Activated CD8-positive, alpha-beta memory T cell treated with anti-CD3 and anti-CD28 coated beads, Interleukin-2, amount 50 U/mL, for 24 hours (primary cell): Measurements from ENCODE around the gene MPHOSPH10.
"Not testable (repeated sequence)": the region's sequence is repeated elsewhere in the genome, so short reads cannot be mapped to it uniquely, and the experiment has no call there.

Experiments
- DNase-seq: peaks from one replicate; pipeline ENCODE4 v3.0.0-alpha.2; 2020; ENCODE audit errors: extremely low read depth

MPHOSPH10 gene

DNA sequence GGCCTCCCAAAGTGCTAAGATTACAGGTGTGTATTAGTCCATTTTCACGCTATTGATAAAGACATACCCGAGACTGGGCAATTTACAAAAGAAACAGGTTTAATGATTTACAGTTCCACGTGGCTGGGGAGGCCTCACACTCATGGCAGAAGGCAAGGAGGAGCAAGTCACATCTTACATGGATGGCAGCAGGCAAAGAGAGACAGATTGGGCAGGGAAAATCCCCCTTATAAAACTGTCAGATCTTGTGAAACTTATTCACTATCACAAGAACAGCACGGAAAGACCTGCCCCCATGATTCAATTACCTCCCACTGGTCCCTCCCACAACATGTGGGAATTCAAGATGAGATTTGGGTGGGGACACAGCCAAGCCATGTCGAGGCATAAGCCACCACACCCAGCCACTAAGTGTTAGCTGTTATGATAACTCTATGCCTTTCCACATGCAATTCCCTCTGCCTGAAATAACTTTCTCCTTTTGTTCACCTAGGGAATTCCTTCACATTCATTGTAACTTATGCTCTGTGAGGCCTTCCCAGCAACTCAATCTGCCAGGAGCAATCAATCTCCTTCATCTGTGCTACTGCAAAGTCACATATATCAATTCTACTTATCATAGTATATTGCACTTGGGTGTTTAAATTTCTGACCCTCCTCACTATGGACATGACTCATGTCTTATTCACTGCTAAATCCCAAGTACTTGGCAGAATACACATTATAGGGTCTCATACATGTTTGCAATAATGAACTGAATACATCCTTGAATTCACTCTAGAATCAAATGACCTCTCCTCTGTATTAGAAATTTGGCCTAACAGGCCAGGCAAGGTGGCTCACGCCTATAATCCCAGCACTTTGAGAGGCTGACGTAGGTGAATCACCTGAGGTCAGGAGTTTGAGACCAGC, 7.8 kb upstream of the MPHOSPH10 start:
- no peak for DNase-seq

DNA sequence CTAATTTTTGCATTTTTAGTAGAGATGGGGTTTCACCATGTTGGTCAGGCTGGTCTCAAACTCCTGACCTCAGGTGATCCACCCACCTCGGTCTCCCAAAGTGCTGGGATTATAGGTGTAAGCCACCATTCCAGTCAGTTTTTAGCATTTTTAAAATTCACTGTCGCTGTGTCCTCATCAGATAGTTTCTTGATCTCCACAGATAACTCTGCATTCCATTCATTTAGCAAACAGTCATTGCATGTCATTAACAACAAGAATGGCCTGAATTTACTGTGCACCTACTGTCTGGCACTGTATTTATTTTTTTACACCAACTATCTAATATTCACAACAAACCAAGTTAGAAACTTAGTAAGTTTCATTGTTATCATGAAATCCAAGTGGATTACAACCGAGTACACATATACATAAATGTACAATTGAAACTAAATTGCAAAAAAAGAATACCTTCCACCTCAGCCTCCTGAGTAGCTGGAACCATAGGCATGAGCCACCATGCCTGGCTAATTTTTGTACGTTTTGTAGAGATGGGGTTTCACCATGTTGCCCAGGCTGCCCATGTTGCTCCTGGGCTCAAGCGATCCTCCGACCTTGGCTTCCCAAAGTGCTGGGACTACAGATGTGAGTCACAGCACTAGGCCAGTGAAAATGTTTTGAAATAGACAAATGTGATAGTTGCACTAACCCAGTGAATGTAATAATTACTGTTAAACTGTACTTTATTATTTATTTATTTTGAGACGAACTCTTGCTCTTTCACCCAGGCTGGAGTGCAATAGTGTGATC, 4.7 kb upstream of the MPHOSPH10 start:
- DNase-seq, result no peak

DNA sequence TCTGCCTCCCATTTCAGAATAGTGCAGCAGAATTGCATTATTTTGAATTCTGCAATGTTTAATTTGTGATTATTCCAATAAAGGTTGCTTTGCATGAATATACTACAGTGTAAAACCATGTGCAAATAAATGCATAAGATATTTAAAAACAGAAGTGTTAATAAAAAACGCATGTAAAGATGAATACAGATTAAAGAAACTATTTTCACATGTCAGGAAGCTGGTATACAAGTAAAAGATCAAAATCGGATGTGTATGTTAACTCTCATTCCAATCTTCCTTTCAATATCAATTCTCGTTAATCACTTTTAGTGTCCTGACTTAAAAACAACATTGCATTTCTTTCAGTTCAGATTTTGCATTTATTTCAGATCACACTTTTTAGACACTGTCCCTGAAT, 3.5 kb upstream of the MPHOSPH10 start:
- DNase-seq, result no peak

- no peak for DNase-seq
These were observed 1.1 kb upstream of the MPHOSPH10 start for GRCh38 chr2:71129114-71129901.

DNA sequence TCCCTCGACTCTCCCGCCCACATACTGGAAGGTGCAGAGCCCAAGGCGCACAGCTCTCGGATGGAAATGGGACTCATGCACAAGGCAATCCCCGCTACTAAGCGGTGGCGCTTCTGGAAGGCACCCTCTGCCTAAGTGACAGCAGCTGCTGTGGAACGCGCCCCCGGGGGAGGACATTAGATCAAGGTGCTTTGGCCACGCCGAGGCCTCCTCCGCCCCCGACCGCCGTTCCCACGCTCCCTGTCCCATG, 607 bp upstream of the MPHOSPH10 start:
- DNase-seq, result no peak

DNA sequence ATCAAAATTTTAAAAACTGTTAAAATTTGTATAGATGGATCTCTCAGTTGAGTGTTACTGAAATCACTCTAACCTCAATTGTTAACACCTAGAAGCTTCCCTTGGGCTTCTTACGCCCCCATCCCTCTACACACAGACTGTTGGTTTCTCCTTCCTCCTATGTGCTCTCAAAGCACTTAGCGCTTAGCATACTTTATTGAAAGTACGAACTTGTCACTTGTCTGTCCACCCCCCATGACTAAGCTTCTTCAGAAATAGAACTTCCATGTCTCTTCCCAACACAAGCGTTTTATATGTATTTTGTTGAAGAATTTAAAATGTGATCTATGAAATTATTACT, 441 bp downstream of the MPHOSPH10 start:
- no peak for DNase-seq

- not testable (repeated sequence) for DNase-seq
These were observed 1.1 kb downstream of the MPHOSPH10 start for GRCh38 chr2:71131387-71132166.

- no peak for DNase-seq
These were observed 3.2 kb downstream of the MPHOSPH10 start for GRCh38 chr2:71133603-71134002.

- DNase-seq, result no peak
These were observed 5.7 kb downstream of the MPHOSPH10 start for GRCh38 chr2:71136174-71136573.

DNA sequence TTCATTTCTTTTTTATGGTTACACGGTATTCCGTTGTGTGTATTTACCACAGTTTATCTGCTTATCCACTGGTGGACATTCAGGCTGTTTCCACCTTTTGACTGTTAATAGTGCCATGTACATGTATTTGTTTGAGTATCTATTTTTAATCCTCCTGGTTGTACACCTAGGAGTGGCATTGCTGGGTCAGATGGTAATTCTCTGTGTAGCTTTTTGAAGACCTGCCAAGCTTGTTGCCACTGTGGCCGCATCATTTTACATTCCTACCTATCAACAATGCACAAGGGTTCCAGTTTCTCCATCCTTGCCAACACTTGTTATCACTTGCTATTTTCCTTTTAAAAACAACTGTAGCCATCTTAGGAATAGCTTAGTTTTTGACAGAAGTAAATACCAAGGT, 13.3 kb downstream of the MPHOSPH10 start:
- DNase-seq, result no peak

DNA sequence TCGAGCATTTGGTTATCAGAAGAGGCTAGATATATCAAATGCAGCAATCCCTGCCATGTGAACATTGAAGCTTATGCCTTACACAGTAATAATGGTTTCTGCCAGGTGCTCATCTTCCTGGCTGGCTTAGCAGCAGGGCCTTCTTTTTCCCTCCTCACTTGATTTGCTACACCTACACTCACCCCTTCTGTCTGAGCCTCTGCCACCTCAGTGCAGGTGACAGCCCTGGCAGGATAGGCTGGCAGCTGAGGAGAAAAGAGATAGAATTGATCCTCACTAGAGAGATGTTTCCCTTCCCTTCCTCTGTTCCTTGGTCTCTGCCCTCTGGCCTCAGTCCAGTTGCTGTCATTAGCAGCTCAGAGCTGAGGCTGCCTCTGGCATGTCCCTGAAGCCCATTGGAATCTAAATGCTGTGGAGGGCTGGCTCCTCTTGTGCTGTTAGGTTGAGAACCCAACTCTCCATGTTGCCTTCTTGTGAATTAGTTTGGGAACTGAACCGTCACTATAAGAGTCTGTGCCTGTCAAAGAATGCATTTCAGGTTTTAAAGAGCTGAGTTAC, 18.2 kb downstream of the MPHOSPH10 start:
- DNase-seq, result no peak

DNA sequence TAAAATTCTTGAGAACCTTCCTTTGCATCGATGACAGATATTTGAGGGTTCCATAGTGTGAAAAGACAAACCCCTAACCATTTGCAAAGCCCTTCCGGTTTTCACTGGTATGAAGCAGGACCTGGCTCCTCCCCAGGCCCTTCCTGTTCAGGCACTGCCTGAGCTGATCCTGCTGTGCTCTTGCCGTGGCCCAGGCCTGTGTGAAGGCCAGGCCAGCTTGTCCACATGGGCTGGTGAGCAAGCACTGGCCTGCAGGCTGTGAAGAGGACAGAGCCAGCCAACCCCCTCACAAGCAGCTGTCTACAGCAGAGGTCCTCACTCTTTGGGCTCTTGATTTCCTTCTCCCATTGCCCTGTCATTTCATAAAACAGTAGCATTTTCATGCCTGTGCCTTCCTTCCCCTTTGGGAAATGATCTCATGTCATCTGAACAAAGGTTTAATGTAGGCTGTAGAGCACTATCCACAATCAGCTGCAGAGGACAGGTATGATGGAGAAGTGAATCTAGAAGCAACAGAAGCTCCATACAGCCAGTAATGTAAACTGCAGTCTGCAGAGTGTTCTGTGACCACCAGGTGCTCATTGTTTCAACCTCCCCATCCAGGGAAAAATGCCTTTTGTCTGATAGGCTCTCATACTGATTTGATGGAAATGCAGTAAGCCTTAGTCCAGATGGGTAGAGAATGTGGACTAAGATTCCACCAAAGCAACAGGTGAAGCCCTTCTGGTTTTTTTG, 19.8 kb downstream of the MPHOSPH10 start:
- DNase-seq, result no peak

GRCh38 chr2:71151620-71152019, 21.2 kb downstream of the MPHOSPH10 start:
- DNase-seq, result no peak

DNA sequence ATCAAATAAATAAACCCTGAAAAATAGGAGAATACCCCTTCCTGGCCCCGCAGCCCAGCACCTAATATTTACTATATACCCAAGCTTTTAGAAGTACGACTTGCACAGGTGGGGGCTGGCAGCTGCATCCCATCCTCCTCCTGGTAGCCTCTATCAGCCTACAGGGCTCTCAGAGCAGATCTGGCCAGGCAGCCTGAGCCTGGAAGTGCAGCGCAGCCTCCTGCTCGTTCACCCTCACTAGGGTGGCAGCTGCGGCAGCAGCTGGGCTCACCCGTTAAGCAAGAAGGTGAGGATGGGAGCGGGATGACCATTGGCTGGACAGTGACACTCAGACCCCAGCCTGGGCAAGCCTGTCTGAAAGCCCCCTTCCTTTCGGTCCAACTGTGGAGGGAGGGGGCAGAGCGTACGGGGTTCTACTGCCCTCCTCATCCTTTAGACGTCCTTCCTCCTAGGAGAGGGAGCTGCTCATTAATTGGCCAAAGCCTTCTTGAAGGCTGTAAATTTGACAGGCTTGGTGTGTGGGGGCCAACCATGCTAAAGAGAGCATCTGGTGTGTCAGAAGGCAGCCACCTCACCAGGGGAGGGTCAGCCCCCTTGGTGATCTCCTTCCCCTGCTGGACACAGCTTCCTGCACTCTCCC, 23.3 kb downstream of the MPHOSPH10 start:
- DNase-seq, result no peak

- no peak for DNase-seq
These were observed 23.8 kb downstream of the MPHOSPH10 start for GRCh38 chr2:71154279-71154678.

- DNase-seq, result no peak
These were observed 24.4 kb downstream of the MPHOSPH10 start for GRCh38 chr2:71154798-71155197.

DNA sequence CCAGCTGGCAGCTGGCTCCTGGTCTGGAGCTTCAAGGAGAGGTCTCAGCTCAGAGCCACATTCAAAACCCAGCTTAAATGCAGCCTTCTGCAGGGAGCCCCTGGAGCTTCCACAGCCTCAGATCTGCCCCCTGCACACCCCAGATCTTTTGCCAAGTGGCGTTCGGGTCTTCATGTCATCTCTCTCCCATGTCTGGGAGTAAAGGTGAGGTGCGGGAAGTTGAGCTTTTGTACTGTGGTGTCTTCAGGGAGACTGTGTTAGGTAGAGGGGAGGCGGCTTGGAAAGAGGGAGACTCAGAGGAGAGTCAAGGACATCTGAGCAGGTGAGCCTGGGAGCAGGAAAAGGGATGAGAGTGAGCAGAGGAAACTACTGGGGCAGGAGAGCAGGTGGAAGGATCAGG, 25.4 kb downstream of the MPHOSPH10 start:
- no peak for DNase-seq

DNA sequence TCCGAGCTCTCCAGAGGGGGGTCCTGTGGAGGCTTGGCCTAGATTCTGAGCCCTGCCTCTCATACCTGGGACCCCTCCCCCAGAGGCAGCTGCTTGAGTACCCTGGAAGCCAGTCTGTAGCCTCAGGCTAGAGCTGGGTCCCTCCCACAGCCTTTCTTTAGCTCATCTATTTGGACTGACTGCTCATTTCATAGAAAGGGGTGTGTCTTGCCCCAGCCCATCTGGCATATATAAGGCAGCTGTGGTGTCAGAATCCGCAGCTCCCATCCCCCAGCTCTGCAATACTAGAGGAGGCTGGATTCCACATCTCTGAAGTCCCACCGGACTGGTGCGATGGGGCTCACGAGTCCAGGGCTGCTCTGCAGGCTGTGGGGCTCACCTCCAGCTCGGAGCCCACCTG, 26.1 kb downstream of the MPHOSPH10 start:
- no peak for DNase-seq

- peak; percentile 17 for DNase-seq
These were observed 26.8 kb downstream of the MPHOSPH10 start for GRCh38 chr2:71157124-71157793.

DNA sequence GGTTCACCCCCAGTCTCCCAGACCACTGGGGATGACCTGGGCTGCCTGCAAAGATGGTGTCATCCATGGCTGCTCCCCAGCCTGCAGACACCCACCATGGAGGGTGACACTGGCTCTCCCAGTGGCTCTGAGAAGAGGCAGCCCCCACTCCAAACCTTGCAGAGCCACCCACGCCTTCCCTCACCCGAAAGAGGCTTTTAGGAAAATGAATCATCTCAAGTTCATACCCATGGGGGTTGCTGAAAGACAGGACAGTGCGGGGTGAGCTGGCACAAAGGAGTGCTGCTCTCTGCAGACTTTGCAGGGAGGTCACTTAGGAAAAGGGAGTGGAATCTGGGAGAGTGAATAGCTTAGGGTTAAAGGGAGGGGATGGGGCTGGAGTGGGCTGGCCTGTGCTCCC, 36.4 kb downstream of the MPHOSPH10 start:
- DNase-seq, result no peak
